Measurements from ENCODE around the gene PARD3B.

- TF ChIP-seq CTCF (IDR thresholded peaks at IDR 0.05; ENCODE audit: insufficient read depth, low read length, poor library complexity, severe bottlenecking) (no peak), EZH2phosphoT487 (conservative IDR thresholded peaks at IDR 0.05; ENCODE audit: low read length) (no peak)
Measured at GRCh38 chr2:205166745-205167144, 621.5 kb downstream of the PARD3B start.

All from SU-DHL-6 (cell line).